ENCODE results near the gene LCE4A.
"Not testable (repeated sequence)": the region's sequence is repeated elsewhere in the genome, so short reads cannot be mapped to it uniquely, and the experiment has no call there.

The LCE4A gene, protein sequence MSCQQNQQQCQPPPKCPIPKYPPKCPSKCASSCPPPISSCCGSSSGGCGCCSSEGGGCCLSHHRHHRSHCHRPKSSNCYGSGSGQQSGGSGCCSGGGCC

DNA sequence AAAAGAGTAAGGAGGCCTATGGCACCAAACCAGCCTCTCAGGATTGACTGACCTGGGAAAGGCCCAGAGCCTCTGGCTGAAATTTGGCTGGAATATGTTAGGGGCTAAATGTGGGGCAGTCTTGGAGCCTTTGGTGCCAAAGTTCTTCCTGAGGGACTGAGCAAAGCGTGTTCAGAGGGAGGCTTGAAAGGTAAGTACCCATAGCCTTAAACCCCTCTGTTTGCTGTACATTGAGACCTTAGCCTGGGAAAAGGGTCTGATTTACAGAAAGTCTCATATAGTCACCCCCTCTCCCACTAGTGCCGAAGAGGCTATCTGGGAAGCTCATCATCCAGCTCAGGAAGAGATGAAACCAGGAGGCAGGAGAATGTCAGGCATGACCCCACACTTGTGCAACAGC, at the start of gene LCE4A:
Gene LCE4A, plus strand, starts transcription at position 301 of the 400 bp plus-strand sequence. CDS start 916 bp downstream, outside the sequence.
- in situ Hi-C loops (cut with MboI; ENCODE audit: low sequenced_read_pairs): no loop called here

DNA sequence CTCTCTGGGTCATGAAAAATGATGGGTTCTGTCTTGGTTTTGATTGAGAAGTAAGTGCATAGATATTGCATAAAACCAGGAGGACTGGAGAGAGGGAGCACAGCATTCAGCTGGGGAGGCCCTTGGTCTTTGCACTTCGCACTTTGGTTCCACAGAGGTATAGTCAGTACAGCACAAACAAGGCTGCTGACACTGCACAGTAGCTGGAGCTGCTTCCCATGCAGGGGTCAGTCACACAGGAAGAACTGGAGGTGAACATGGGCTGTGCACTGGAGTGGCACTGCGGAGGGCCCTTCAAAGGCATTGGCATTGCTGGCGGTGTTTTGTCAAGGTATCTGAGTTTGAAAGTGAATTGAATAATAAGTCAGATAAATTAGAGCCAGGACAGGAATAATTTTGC, 49.3 kb upstream of the LCE4A start:
- in situ Hi-C loops (cut with MboI; ENCODE audit: low sequenced_read_pairs): no loop called here

DNA sequence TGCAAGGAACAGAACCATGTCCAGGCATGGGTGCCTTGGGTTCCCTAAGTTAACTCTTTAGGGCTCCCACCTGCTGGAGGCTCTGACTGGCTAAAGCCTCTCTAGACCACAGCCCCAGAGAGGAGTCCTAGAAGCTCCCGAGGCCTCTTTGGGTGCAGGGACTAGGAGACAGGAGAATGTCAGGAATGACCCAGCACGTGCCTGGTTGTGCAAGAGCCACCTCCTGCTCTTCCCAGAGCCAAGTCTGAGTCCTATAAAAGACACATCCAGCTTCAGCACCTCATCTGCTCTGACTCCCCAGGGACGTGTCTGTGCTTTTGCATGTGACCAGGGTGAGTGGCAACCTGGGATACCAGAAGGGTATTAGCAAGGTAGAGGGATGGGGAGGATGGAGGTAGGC, 44.9 kb upstream of the LCE4A start, which contains the start of gene LCE2D:
Gene LCE2D, plus strand, starts transcription at position 283 of the 400 bp plus-strand sequence. CDS start 726 bp downstream, outside the sequence.
- in situ Hi-C loops (cut with MboI; ENCODE audit: low sequenced_read_pairs): no loop called here

DNA sequence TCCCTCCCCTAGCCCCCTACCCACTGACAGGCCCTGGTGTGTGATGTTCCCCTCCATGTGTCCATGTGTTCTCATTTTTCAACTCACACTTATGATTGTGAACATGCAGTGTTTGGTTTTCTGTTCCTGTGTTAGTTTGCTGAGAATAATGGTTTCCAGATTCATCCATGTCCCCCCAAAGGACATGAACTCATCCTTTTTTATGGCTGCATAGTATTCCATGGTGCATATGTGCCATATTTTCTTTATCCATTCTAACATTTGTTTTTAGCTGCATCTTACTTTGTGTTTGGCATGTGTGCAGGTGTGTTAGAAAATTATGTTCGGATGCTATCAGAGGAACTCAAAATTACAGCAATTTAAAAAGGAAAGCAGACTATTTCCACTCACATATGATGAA, 41.8 kb upstream of the LCE4A start:
- in situ Hi-C loops (cut with MboI; ENCODE audit: low sequenced_read_pairs): not testable (repeated sequence)

DNA sequence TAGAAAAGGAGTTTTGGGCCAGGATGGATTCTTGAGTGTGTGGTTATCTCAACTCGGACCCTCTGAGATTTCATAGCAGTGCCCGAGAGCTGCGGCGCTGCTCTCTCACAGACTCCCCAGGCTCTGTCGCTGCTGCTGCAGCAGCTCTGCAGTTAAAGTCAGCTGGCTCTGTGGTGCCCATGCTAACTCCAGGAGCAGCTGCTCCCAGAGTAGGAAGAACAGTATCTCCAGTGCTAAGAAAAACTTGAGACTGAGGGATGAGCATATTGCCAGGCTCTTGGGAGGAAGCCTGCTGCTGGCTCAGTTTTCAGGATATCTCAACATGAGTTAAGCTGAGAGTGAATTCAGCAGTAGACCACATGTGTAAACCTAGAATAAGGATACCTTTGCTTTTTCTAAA, 40.3 kb upstream of the LCE4A start:
- in situ Hi-C loops (cut with MboI; ENCODE audit: low sequenced_read_pairs): no loop called here

DNA sequence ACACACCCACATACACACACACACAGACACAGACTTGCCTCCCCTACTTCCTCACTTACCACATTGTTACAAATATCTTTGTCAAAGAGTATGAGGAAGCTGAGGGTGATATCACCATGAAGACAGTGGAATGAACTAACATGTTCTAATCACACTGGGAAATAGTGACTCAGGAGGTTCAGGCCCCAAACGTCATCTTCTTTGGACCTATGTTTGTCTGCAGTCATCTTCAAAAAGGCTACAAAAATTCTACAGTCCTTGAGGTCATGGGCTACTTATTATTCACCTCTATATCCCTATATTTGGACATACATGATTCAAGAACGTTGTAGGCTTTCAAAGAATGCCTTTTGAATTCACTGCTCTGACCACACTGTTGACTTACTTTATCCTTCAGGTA, 34.9 kb upstream of the LCE4A start:
- in situ Hi-C loops (cut with MboI; ENCODE audit: low sequenced_read_pairs): no loop called here

DNA sequence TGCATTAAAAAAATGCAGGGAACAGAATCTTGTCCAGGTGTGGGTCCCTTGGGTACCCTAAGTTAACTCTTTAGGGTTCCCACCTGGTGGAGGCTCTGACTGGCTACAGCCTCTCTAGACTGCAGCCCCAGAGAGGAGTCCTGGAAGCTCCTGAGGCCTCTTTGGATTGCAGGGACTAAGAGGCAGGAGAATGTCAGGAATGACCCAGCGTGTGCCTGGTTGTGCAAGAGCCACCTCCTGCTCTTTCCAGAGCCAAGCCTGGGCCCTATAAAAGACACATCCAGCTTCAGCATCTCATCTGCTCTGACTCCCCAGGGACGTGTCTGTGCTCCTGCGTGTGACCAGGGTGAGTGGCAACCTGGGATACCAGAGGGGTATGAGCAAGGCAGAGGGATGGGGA, 33.0 kb upstream of the LCE4A start, which contains the start of gene LCE2C:
Gene LCE2C, plus strand, starts transcription at position 297 of the 400 bp plus-strand sequence. CDS start 737 bp downstream, outside the sequence.
- in situ Hi-C loops (cut with MboI; ENCODE audit: low sequenced_read_pairs): not testable (repeated sequence)

DNA sequence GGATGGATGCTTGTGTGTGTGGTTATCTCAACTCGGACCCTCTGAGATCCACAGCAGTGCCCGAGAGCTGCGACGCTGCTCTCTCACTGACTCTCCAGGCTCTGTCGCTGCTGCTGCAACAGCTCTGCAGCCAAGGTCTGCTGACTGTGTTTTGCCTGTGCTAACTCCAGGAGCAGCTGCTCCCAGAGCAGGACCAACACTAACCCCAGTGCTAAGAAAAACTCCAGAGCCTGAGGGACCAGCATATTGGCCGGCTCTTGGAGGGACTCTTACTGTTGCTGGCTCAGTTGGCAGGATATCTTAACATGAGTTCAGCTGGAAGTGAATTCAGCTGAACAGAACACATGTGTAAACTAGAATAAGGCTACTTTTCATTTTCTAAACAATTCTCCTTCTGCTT, 28.5 kb upstream of the LCE4A start:
- in situ Hi-C loops (cut with MboI; ENCODE audit: low sequenced_read_pairs): no loop called here

DNA sequence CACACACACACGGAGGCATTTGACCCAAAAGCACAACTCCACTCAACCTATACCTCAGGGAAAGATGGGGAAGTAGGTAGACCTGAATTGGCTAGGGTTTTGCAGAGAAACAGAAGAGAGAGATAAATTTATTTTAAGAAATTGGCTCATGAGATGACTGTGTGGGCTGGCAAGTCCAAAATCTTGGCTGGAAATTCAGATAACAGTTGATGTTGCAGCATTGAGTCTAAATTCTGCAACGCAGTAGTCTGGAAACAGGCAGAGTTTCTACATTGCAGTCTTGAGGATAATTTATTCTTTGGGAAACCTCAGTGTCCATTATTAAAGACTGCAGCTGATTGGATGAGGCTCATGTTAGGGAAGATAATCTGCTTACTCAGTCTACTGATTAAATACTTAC, 26.3 kb upstream of the LCE4A start:
- in situ Hi-C loops (cut with MboI; ENCODE audit: low sequenced_read_pairs): no loop called here

DNA sequence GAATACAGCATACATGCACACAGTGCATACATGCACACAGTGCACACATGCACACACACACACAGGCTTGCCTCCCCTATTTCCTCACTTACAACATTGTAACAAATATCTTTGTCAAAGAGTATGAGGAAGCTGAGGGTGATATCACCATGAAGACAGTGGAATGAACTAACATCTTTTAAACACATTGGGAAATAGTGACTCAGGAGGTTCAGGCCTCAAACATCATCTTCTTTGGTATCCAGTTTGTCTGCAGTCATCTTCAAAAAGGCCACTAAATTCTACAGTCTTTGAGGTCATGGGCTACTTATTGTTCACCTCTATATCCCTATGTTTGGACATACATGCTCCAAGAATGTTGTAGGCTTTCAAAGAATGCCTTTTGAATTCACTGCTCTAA, 24.1 kb upstream of the LCE4A start:
- in situ Hi-C loops (cut with MboI; ENCODE audit: low sequenced_read_pairs): no loop called here

DNA sequence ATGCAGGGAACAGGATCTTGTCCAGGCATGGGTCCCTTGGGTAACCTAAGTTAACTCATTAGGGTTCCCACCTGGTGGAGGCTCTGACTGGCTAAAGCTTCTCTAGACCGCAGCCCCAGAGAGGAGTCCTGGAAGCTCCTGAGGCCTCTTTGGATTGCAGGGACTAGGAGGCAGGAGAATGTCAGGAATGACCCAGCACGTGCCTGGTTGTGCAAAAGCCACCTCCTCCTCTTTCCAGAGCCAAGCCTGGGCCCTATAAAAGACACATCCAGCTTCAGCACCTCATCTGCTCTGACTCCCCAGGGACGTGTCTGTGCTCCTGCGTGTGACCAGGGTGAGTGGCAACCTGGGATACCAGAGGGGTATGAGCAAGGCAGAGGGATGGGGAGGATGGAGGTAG, 22.1 kb upstream of the LCE4A start, which contains the start of gene LCE2B:
Gene LCE2B, plus strand, starts transcription at position 301 of the 400 bp plus-strand sequence. CDS start 721 bp downstream, outside the sequence.
- in situ Hi-C loops (cut with MboI; ENCODE audit: low sequenced_read_pairs): not testable (repeated sequence)

DNA sequence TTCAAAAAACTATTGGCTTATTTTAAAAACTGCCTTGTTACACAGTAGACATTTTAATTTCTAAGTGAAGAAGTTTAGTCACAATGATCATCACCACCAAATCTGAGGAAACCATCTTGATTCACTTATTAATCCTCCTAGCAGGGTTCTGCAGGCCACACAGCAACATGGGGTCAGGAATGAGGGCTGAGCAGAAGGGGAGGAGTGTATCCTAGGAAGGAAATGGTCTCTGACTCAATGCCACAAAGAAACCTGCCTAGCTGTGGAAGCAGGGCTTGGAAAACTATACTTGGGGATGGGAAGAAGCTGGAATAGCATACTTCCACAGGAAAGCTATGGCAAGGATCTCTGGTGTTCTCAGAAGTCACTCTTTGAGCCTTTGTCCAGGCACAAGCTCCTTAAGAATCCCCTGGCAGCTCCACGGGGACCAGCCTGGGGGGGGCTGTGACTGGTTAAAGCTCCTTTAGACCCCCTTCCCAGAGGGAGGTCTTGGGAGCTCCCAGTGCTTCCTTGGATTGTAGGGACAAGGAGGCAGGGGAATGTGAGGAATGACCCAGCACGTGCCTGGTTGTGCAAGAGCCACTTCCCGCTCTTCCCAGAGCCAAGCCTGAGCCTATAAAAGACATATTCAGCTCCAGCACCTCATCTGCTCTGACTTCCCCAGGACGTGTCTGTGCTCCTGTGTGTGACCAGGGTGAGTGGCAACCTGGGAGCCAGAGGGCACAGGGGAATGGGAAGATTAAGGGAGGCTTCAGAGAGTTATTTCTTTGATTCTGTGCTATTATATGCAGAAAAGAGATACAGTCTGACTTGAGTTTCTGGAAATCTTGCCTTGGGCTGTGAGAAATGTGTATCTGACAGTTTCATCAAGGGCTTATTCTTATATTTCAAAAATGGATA, 10.0 kb upstream of the LCE4A start, which contains the start of gene LCE2A:
Gene LCE2A, plus strand, starts transcription at position 645 of the 900 bp plus-strand sequence. CDS start 557 bp downstream, outside the sequence.
- in situ Hi-C loops (cut with MboI; ENCODE audit: low sequenced_read_pairs): no loop called here

DNA sequence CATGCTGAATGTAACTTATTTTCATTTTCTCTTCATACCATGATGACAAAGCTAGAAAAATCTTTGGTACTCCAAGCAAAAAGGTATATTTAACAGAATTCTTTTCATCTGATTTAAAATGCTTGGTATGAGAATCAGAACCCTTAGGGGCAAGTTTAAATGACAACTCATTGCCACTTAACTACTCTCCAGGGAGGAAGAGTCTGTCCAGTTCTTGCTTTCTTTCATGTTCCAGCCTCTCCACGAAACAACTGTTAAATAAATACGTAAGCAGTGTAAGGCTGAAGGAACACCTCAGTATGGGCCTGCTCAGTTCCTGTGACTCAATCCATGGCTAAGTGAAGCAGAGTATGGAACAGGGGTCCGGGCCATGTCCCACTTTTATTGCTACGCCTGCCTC, 8.2 kb upstream of the LCE4A start:
- in situ Hi-C loops (cut with MboI; ENCODE audit: low sequenced_read_pairs): no loop called here

DNA sequence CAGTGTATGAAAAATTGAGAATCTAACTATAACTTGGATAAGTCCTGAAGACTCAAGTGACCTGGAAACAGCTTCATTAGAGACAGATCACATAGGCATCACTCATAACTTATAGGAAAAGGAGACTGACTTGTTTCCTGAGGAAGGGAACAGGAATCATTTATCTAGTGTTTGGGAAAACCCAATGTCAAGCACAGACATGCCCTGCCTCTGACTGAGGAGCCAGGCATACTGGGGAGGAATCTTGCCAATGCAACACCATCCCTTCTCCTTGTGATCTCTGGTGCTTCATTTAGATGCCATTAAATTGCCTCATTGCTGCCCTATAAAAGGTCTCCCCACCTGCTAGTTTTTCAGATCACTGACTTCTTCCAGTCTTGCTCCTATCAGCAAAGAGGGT, 10.3 kb downstream of the LCE4A start:
- in situ Hi-C loops (cut with MboI; ENCODE audit: low sequenced_read_pairs): no loop called here

DNA sequence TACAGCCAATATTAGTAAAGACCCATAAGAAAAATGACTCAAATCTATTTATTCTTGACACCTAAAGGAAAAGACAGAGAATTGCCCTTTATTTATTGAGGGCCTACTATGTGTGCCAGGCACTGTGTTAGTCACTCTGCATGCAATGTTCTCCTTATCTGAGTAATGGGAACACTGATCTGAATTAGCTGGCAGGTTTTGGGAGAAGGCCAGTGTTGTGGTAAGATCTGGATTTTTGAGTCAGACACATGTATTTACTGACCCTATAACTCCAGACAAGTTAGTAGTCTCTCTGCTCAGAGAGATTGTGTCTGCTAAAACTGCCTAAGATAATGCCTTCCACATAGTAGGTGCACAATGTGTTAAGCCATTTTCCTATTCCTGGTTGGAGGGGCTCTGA, 17.3 kb downstream of the LCE4A start:
- in situ Hi-C loops (cut with MboI; ENCODE audit: low sequenced_read_pairs): no loop called here

DNA sequence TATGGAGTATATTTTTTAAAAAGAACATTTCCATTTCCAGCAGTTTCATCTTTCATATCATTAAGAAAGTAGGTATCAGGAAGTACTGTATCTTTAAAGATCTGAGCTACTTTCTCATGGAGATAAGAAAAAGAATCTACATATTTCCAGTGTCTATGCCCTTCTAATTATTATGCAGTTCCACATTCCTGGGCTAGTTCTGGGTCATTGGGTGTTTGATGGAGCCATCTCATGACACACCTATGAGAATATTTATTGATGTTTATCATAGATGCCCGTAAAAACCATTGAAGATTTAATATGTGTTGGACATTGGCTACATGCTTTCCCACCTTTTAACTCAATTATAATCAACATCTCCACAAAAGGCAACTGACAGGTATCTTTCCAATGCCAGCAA, 21.0 kb downstream of the LCE4A start:
- in situ Hi-C loops (cut with MboI; ENCODE audit: low sequenced_read_pairs): no loop called here

DNA sequence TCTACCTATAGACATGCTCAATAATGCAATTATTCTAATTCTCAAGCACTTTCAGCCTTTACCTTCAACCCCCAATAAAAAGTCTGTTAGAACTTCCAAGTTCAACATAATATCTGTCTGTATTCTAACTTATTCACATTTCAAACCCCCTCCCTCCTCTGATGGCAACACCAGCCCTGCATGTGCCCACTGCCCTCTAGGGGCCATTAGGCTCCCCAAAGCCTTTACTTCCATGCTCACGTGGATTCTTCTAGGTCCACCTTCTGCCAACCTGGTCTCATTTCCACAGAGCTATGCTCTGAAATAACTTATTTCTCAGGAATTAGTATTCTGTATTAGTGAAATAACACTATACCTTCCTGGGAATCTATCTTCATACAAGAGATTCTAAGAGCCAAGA, 27.7 kb downstream of the LCE4A start:
- in situ Hi-C loops (cut with MboI; ENCODE audit: low sequenced_read_pairs): no loop called here

DNA sequence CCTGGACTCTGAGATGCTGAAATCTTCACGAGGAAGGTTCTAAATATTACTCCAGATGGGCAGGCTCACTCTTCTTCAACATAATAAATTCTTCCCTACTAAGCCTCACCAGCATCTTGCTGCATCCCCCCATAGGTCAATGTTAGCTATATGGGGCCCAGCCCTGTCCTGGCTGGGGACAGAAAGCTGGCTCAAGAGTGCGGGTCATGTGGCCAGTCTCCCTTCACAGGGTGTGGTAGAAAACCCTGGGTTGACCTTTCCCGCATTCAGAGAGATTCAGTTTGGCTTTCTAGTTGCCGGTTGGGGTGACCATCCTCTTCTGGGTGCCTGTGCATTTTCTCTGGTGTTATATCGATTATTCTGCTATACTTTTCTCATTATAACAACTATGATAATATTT, 30.0 kb downstream of the LCE4A start:
- in situ Hi-C loops (cut with MboI; ENCODE audit: low sequenced_read_pairs): no loop called here

DNA sequence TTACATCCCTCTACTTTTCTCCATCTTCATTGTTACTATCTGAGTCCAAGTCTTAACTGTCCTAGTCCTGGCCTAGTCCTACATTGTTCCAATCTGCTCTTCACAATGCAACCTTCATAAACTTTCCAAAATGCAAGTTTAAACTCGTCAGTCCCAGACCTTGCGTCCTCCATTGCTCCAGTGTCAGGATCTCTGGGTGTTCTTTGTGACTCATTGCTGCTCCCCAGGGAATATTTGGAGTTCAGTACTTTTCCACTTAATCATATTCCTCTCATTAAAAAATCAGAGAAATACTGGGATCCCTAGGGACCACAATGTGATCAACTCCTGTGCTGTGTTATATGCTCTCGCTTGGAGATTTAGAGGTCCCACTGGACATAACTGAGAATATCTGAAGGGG, 31.9 kb downstream of the LCE4A start:
- in situ Hi-C loops (cut with MboI; ENCODE audit: low sequenced_read_pairs): no loop called here

DNA sequence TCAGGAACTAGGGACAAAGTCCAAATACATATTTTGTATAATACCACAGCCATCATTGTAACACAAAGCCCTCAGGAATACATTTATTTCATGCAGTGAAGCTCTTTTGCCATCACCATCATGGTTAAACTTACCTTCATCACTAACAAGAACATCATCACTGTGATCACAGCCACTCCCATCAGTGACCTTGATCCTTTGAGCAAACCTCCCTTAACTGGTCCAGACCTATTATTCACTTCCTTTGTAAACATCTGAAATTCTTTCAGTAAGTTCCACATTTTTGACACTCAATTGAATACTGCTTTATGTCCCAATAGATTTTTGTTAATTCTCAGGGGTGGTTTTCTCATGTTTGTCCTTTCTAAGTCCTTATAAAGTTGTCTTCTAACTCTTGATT, 33.7 kb downstream of the LCE4A start:
- in situ Hi-C loops (cut with MboI; ENCODE audit: low sequenced_read_pairs): no loop called here

DNA sequence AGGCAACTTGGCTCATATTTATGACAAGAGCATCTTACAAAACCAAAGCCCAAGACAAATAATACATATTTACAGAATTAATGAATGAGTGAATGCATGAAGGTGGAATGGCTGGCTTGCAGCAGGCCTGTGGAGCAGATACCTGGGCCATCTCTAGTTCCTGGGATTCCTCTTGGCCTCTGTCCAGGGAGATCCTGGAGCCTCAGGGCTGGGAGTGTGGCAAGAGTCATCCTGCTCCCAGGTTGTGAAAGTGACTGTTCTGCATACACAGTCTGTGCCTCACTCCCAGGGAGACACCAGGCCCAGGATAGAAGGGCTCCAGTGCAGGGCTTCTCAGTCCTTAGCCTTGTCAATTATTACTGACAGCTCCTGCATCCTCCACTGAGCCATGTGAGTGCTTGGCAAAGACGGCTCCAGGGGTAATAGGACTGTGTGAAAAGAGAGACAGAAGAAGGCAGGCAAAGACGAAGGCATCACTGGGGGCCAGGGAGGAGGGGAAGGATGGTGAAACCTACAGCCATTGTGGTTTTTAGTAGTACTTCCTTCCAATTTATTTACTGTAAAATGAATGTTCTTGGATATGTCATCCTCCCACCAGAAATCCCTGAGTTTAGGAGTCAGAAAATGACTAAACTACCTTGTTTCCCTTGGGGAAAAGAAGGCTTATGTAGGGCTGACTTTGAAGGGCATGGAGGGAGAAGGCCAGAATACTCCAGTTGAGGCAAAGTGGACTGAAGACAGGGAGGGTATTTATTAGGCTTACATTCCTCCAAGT, 35.6 kb downstream of the LCE4A start:
- in situ Hi-C loops (cut with MboI; ENCODE audit: low sequenced_read_pairs): no loop called here

All from HL-60/S4 treated with phorbol 12-myristate 13-acetate at 8.2 ng/mL for 4 days and 3 days (cell line).